Left ventricle myocardium superior (tissue), 1 donor: ENCODE results near the gene C22orf42. TPM values are rescaled to one million over a fixed set of nuclear protein-coding genes. Genes with fewer than 3 reads are reported as not detected.
A peak's percentile ranks its signal among the peaks of the same experiment; 100 is the strongest.
"Not testable (repeated sequence)": the region's sequence is repeated elsewhere in the genome, so short reads cannot be mapped to it uniquely, and the experiment has no call there.

Experiments
- ATAC-seq: fragments of 200-7000 bp; cut with Tn5 transposase; one replicate; pipeline ENCODE4 v1.9.1; 2020; ENCODE audit warnings: mild to moderate bottlenecking, moderate library complexity
- DNase-seq: peaks from one replicate; pipeline ENCODE4 v3.0.0-alpha.2; 2020
- intact Hi-C: fragments of 100-400 bp; cut with micrococcal nuclease; formaldehyde crosslinking; loops from one replicate; pipeline ENCODE4 v1.11.0; 2022
- long read RNA-seq: library from polyadenylated mRNA; unstranded; transcript quantifications from one replicate; pipeline ENCODE4 v2.0.0, GENCODE V29; 2021
- total RNA-seq: library from RNA; stranded (reverse); fragmentation: NEBNext Ultra II Directional; extraction: Animal tissue kit (Norgen Biotek cat#: 25700); gene quantifications from one replicate; pipeline ENCODE4 v1.2.1, GENCODE V29; 2021
- donor health status: DM: no; HTN: yes; CAD: no; lungs with severe emphysema.

Gene C22orf42, protein sequence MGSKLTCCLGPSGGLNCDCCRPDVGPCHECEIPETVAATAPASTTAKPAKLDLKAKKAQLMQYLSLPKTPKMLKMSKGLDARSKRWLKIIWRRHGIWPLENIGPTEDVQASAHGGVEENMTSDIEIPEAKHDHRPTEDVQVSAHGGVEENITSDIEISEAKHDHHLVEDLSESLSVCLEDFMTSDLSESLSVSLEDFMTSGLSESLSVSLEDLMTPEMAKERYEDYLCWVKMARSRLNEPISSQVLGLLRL
- total RNA-seq, result not detected
- long read RNA-seq, result 0 reads

DNA sequence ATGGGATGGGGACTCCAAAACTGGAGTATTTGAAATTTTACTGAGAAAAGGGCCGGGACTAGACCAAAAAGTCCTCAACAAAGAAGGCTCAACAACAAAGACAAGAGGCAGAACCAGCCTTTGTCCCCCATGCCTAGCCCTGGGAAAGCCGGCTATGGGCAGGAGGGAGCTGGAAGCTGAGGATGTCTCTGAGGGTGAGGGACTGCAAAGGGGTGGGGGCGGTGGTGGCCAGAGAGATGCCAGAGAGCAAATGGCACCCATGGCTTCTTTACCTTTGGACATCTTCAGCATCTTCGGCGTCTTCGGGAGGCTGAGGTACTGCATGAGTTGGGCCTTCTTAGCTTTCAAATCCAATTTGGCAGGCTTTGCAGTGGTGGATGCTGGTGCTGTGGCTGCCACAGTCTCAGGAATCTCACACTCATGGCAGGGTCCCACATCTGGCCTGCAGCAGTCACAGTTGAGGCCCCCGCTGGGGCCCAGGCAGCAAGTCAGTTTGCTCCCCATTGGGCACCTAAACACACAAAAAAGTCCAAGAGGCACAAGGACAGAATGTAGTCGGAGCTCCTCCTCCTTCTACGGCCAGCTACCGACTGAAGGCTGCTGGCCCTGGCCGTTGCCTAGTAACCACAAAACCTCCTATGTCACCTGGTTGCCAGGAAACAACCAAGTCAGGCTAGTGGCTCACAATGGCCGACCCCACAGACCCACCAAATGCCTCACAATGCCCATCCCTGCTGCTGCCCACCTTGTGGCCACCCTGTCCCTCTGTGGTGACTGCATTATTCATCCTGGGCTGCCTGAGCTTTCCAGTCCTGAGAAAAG, at the start of gene C22orf42:
C22orf42 (minus strand) TSS at position 592 of the 822 bp plus-strand sequence; CDS start at position 504, 88 bp downstream.
- ATAC-seq (no peak), DNase-seq (no peak)
- intact Hi-C loops, result no loop called here

DNA sequence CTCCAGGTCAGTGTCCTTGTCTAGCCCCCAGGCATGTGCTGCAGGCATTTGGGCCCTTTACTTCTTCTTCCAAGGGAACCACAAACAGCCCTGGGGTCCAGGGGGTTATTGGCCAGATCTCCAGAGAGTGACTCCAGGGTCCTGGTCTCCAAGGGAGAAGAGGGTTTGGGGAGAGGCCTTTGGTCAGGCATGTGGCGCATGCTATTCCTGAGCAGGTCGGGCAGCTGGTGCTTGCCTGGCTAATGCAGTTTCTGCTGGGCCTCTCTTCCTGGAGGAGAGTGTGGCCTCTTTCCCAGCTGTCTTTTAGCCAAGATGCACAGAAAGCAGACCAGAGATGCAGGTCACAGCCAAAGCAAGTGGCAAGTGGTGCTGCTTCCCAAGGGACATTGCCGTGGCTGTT, 49.6 kb upstream of the C22orf42 start:
- intact Hi-C loops, result no loop called here
- ATAC-seq, result no peak
- no peak for DNase-seq

GRCh38 chr22:32207971-32208480, 48.9 kb upstream of the C22orf42 start:
- ATAC-seq, result no peak
- intact Hi-C loops, result no loop called here
- DNase-seq, result no peak

GRCh38 chr22:32206774-32207758, 48.0 kb upstream of the C22orf42 start:
- intact Hi-C loops, result no loop called here
- ATAC-seq (peak; percentile 24), DNase-seq (peak; percentile 39)

- DNase-seq, result no peak
- intact Hi-C loops, result no loop called here
- ATAC-seq, result no peak
Observed at GRCh38 chr22:32205974-32206773, 47.1 kb upstream of the C22orf42 start.

DNA sequence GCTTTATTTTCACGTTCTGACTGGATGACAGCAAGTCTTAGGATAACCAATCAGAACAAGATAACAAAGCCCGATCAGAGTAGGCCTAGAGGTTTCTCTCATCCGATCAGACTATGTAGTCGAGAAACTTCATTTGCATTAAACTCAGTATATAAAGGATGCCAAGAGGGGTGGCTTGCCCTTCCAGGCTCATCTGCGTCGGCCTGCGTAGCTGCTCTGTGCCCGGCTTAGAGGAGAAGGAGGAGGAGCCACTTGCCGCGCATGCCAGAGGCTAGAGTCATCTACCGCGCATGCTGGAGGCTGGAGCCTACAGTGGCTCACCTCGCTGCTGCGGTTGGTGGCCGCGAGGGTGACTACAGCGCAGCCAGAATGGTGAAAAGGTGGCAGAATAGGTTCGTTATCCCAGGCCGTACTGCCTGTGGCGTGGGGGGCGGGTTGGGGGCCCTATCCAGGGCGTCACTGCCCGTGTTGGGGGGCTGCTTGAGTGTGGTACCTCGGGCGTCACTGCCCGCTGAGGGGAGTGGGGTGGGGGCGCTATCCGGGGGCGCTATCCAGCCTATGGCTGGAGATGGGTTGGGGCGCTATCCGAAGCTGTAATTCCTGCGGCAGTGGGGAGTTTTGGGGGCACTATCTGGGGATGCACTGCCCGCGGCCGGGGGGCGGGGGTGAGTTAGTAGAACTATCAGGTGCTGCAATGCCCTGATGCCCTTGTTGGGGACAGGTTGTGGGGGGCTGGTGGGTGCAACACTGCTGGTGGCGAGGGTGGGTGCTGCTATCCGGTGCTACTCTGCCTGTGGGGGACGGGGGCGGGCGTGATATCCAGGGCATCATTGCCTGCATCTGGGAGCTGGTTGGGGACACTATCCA, 46.0 kb upstream of the C22orf42 start, which contains the start of gene RFPL2:
RFPL2 (minus strand) TSS at position 218 of the 867 bp plus-strand sequence. CDS start 2,622 bp downstream, outside the sequence.
- intact Hi-C loops, result no loop called here

GRCh38 chr22:32204040-32204855, 45.1 kb upstream of the C22orf42 start:
- no peak for ATAC-seq
- intact Hi-C loops, result no loop called here
- no peak for DNase-seq

More for the DNA sequence above, 46.0 kb upstream of the C22orf42 start, which contains the start of gene RFPL2:
- DNase-seq (peak; percentile 52), ATAC-seq (peak; percentile 67)

- peak; percentile 35 for ATAC-seq
- intact Hi-C loops, result no loop called here
Observed at GRCh38 chr22:32203181-32204039, 44.3 kb upstream of the C22orf42 start.

GRCh38 chr22:32202539-32203180, 43.6 kb upstream of the C22orf42 start:
- intact Hi-C loops, result no loop called here
- peak; percentile 76 for ATAC-seq

More at GRCh38 chr22:32203181-32204039, 44.3 kb upstream of the C22orf42 start:
- no peak for DNase-seq

GRCh38 chr22:32202161-32202538, 43.0 kb upstream of the C22orf42 start:
- intact Hi-C loops, result no loop called here
- no peak for ATAC-seq

More at GRCh38 chr22:32202539-32203180, 43.6 kb upstream of the C22orf42 start:
- DNase-seq, result peak; percentile 46

GRCh38 chr22:32200752-32201151, 41.6 kb upstream of the C22orf42 start:
- intact Hi-C loops, result no loop called here
- DNase-seq (no peak), ATAC-seq (no peak)

More at GRCh38 chr22:32202161-32202538, 43.0 kb upstream of the C22orf42 start:
- no peak for DNase-seq

DNA sequence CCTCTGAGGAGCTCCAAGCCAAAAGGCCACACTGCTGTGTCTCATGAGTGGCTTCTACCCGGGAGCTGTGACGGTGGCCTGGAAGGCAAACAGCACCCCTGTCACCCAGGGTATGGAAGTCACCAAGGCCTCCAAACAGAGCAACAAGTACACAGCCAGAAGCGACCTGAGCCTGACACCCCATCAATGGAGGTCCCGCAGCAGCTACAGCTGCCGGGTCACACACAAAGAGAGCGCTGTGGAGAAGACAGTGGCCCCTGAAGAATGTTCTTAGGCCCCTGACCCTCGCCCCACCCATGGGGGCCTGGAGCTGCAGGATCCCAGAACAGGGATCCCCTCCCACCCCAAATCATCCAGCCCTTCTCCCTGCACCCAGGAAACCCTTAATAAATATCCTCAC, 40.9 kb upstream of the C22orf42 start:
- intact Hi-C loops, result no loop called here
- DNase-seq (no peak), ATAC-seq (no peak)

GRCh38 chr22:32199341-32199740, 40.2 kb upstream of the C22orf42 start:
- ATAC-seq (no peak), DNase-seq (no peak)
- intact Hi-C loops, result no loop called here

DNA sequence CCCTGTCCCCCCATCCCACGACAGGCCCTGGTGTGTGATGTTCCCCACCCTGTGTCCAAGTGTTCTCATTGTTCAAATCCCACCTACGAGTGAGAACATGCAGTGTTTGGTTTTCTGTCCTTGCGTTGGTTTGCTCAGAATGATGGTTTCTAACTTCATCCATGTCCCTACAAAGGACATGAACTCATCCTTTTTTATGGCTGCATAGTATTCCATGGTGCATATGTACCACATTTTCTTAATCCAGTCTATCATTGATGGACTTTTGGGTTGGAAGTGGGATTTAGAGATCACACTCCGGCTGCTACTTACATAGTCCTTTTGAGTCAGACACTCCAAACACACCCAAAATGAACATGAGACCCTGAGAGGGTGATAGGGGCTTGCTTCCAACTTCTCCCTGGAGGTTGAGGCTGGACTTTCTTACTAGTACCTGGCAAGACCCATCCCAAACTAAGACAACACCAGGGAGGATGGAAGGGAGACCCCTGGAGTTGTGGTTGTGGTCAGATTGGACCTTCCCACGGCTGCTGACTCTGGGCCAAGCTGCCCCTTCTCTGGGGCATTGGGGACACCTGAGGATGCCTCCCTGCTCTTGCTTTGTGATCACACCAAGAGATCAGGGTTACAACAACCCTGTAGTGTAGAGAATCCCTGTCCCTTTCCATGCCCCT, 38.6 kb upstream of the C22orf42 start:
- intact Hi-C loops, DNase-seq, ATAC-seq: not testable (repeated sequence)
